GM18502 (cell line): Measurements from ENCODE around the gene FBLN2.

Source experiments
- ATAC-seq: cut with Tn5 transposase; IDR thresholded peaks from one replicate; pipeline ENCODE4 v1.9.1; 2021; ENCODE audit warnings: mild to moderate bottlenecking; ENCODE audit not compliant: unreplicated experiment, poor library complexity

FBLN2 gene

GRCh38 chr3:13673207-13673606 lies 124.3 kb downstream of the FBLN2 start:
- ATAC-seq: no peak

- no peak for ATAC-seq
These were observed 125.7 kb downstream of the FBLN2 start for GRCh38 chr3:13674538-13675185.

- ATAC-seq: no peak
These were observed 127.6 kb downstream of the FBLN2 start for GRCh38 chr3:13676356-13677017.

- ATAC-seq: no peak
These were observed 128.3 kb downstream of the FBLN2 start for GRCh38 chr3:13677272-13677671.

- ATAC-seq: no peak
These were observed 133.0 kb downstream of the FBLN2 start for GRCh38 chr3:13681931-13682330.

GRCh38 chr3:13682331-13683013 lies 133.5 kb downstream of the FBLN2 start:
- no peak for ATAC-seq

- ATAC-seq: no peak
These were observed 134.4 kb downstream of the FBLN2 start for GRCh38 chr3:13683288-13683687.

- ATAC-seq: no peak
These were observed 134.8 kb downstream of the FBLN2 start for GRCh38 chr3:13683772-13684171.

GRCh38 chr3:13684350-13684749 lies 135.4 kb downstream of the FBLN2 start:
- ATAC-seq: no peak

GRCh38 chr3:13684854-13685253 lies 135.9 kb downstream of the FBLN2 start:
- ATAC-seq: no peak

- ATAC-seq: no peak
These were observed 136.8 kb downstream of the FBLN2 start for GRCh38 chr3:13685721-13686120.

GRCh38 chr3:13686367-13687160 lies 137.6 kb downstream of the FBLN2 start:
- no peak for ATAC-seq

- no peak for ATAC-seq
These were observed 138.6 kb downstream of the FBLN2 start for GRCh38 chr3:13687517-13687943.
